IMR-90 (cell line): ENCODE results near the gene AMTN.

Experiments
- BHLHE40 ChIP-seq: fragments of 150-350 bp; IDR thresholded peaks from 2 replicates; pipeline ENCODE4 v1.6.1; 2016; ENCODE audit warnings: mild to moderate bottlenecking, low read depth, low read length
- CEBPB ChIP-seq: IDR thresholded peaks from 2 replicates; pipeline ENCODE4 v1.6.1; 2012; ENCODE audit warnings: low read depth, low read length, improper control_type of control experiment
- CTCF ChIP-seq: conservative IDR thresholded peaks from 2 replicates; pipeline ENCODE4 v1.5.1; 2012; ENCODE audit warnings: mild to moderate bottlenecking, low read depth, low read length, improper control_type of control experiment
- ELK1 ChIP-seq: fragments of 150-350 bp; IDR thresholded peaks from 2 replicates; pipeline ENCODE4 v1.6.1; 2016; ENCODE audit warnings: low read depth, mild to moderate bottlenecking, low read length, moderate library complexity, borderline replicate concordance
- MXI1 ChIP-seq: IDR thresholded peaks from 2 replicates; pipeline ENCODE4 v1.6.1; 2012; ENCODE audit warnings: low read depth, mild to moderate bottlenecking, low read length, moderate library complexity, borderline replicate concordance
- POLR2A ChIP-seq: IDR thresholded peaks from 2 replicates; pipeline ENCODE4 v1.6.1; 2012; ENCODE audit warnings: mild to moderate bottlenecking, low read depth, low read length
- RAD21 ChIP-seq: IDR thresholded peaks from 2 replicates; pipeline ENCODE4 v1.6.1; 2012; ENCODE audit warnings: low read length, improper control_type of control experiment
- RCOR1 ChIP-seq: IDR thresholded peaks from 2 replicates; pipeline ENCODE4 v1.6.1; 2012; ENCODE audit warnings: mild to moderate bottlenecking, low read length, improper control_type of control experiment; ENCODE audit not compliant: insufficient replicate concordance
- SMC3 ChIP-seq: fragments of 150-350 bp; IDR thresholded peaks from 2 replicates; pipeline ENCODE4 v1.6.1; 2016; ENCODE audit warnings: low read depth, mild to moderate bottlenecking, antibody characterized with exemption, low read length, moderate library complexity

DNA sequence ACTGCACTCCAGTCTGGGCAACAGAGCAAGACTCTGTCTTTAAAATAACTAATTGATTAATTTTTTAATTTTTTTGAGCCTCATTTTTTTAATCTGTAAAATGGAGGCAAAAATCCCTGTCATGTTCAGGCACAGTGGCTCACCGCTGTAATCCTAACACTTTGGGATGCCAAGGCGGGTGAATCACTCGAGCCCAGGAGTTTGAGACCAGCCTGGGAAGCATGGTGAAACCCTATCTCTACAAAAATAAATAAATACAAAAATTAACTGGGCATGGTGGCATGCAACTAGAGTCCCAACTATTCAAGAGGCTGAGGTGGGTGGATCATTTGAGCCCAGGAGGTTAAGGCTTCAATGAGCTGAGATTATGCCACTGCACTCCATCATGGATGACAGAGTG lies 15.4 kb downstream of the AMTN start:
- TF ChIP-seq SMC3 = no peak
- no peak for TF ChIP-seq POLR2A
- TF ChIP-seq CTCF = no peak
- TF ChIP-seq MXI1 = no peak
- TF ChIP-seq BHLHE40 = no peak
- TF ChIP-seq RCOR1 = no peak
- no peak for TF ChIP-seq CEBPB
- no peak for TF ChIP-seq ELK1
- no peak for TF ChIP-seq RAD21
